ENCODE results near the gene ZNF536. TPM values are rescaled to one million over a fixed set of nuclear protein-coding genes. Genes with fewer than 3 reads are reported as not detected.

The ZNF536 gene
- total RNA-seq, 1 experiment from 2014 or later, result 2.9 TPM

GRCh38 chr19:30385174-30385573 lies 13.0 kb downstream of the ZNF536 start:
- ChIA-PET POLR2A (ENCODE audit: low non-redundant PET) (no interaction called here), CTCF (no interaction called here)
- no peak for DNase-seq (ENCODE audit: low spot score)
- no peak overlapping the region for H3K4me3 ChIP-seq (ENCODE audit: low read depth, low read length, poor library complexity, severe bottlenecking)
- no peaks in the 10 kb centered on the region for H3K36me3 ChIP-seq (ENCODE audit: insufficient read depth, low read length, poor library complexity, severe bottlenecking)
- intact Hi-C loops (cut with micrococcal nuclease; ENCODE audit: unreplicated experiment), result no loop called here
- BruUV-seq (replicated peaks), result no TSS peak
- no peaks in the 10 kb centered on the region for H3K9me3 ChIP-seq (ENCODE audit: low read depth, low read length, poor library complexity, severe bottlenecking)
- no peaks in the 10 kb centered on the region for H3K27me3 ChIP-seq (replicated peaks; ENCODE audit: insufficient read depth, low read depth, low read length, poor library complexity)
- H3K4me1 ChIP-seq (ENCODE audit: insufficient read depth, low read length, poor library complexity, severe bottlenecking), result no peaks in the 10 kb centered on the region
- TF ChIP-seq EZH2 (IDR thresholded peaks at IDR 0.05; ENCODE audit: borderline replicate concordance, low read depth, low read length, poor library complexity, severe bottlenecking) (no peak), CTCF (conservative IDR thresholded peaks at IDR 0.05; ENCODE audit: low read depth, low read length) (no peak)
- no peak overlapping the region for H3K27ac ChIP-seq (ENCODE audit: low read depth, low read length, poor library complexity, severe bottlenecking)

DNA sequence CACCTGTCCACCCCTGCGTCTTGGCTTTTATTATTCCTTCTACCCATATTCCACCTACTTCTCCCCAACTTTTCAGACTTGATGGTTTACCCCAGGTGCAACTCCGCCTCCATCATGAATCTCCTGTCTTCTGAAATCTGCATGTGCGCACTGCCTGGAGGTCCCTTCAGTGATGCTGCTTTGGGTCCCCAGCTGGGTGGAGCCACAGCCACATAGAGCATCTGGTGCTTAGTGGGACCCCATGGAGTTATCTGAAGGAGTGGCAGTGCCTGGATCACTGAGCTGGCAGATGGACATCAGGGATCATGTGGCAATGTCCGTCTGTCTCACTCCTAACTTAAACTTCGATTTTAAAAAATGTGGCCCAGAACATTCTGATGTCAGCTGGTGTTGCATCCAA lies 13.5 kb downstream of the ZNF536 start:
- intact Hi-C loops (cut with micrococcal nuclease; ENCODE audit: unreplicated experiment), result no loop called here
- POLR2A ChIA-PET (ENCODE audit: low non-redundant PET), result no interaction called here
- H3K36me3 ChIP-seq (ENCODE audit: insufficient read depth, low read length, poor library complexity, severe bottlenecking), result no peaks in the 10 kb centered on the region
- TF ChIP-seq CTCF (conservative IDR thresholded peaks at IDR 0.05; ENCODE audit: low read depth, low read length) (no peak), EZH2 (IDR thresholded peaks at IDR 0.05; ENCODE audit: borderline replicate concordance, low read depth, low read length, poor library complexity, severe bottlenecking) (no peak)
- BruUV-seq (replicated peaks), result no TSS peak
- no peak overlapping the region for H3K27ac ChIP-seq (ENCODE audit: low read depth, low read length, poor library complexity, severe bottlenecking)
- H3K27me3 ChIP-seq (replicated peaks; ENCODE audit: insufficient read depth, low read depth, low read length, poor library complexity), result no peaks in the 10 kb centered on the region
- no peaks in the 10 kb centered on the region for H3K9me3 ChIP-seq (ENCODE audit: low read depth, low read length, poor library complexity, severe bottlenecking)
- no peak overlapping the region for H3K4me3 ChIP-seq (ENCODE audit: low read depth, low read length, poor library complexity, severe bottlenecking)
- no peaks in the 10 kb centered on the region for H3K4me1 ChIP-seq (ENCODE audit: insufficient read depth, low read length, poor library complexity, severe bottlenecking)
- CTCF ChIA-PET, result no interaction called here
- DNase-seq (ENCODE audit: low spot score), result no peak

DNA sequence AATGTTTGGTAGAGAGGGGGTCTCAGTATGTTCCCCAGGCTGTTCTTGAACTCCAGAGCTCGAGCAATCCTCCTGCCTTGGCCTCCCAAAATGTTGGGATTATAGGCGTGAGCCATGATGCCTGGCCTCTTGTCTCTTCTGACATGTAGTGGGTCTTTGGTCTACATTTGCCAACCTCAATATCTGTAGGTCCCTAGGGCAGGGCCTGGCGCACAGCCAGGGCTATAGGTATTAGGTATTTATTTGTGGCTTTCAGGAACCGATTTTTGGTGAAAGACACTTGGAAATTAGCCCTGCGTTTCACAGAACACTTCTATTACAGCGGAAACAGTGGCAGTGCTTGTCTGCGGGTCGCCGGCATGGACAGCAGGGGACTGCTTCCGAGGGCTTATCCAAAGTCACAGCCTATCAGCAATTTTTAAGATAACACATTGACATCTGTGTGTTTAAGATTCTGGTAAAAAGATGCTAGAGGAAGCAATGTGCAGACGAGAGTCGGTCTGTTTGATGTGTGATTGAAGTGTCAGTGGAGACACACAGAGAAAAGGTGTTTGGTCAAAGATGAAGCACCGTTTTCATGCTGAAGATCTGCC lies 14.5 kb downstream of the ZNF536 start:
- Histone ChIP-seq H3K27me3 (replicated peaks; ENCODE audit: insufficient read depth, low read depth, low read length, poor library complexity) (no peaks in the 10 kb centered on the region), H3K27ac (ENCODE audit: low read depth, low read length, poor library complexity, severe bottlenecking) (no peak overlapping the region), H3K4me1 (ENCODE audit: insufficient read depth, low read length, poor library complexity, severe bottlenecking) (no peaks in the 10 kb centered on the region), H3K36me3 (ENCODE audit: insufficient read depth, low read length, poor library complexity, severe bottlenecking) (no peaks in the 10 kb centered on the region), H3K9me3 (ENCODE audit: low read depth, low read length, poor library complexity, severe bottlenecking) (no peaks in the 10 kb centered on the region), H3K4me3 (ENCODE audit: low read depth, low read length, poor library complexity, severe bottlenecking) (no peak overlapping the region)
- no peak for DNase-seq (ENCODE audit: low spot score)
- intact Hi-C loops (cut with micrococcal nuclease; ENCODE audit: unreplicated experiment), result no loop called here
- TF ChIP-seq EZH2 (IDR thresholded peaks at IDR 0.05; ENCODE audit: borderline replicate concordance, low read depth, low read length, poor library complexity, severe bottlenecking), result no peak
- TF ChIP-seq CTCF (conservative IDR thresholded peaks at IDR 0.05; ENCODE audit: low read depth, low read length), result no peak
- BruUV-seq (replicated peaks), result no TSS peak
- POLR2A ChIA-PET (ENCODE audit: low non-redundant PET), result no interaction called here
- CTCF ChIA-PET, result no interaction called here
